ENCODE results near the gene PARM1.

The PARM1 gene, protein sequence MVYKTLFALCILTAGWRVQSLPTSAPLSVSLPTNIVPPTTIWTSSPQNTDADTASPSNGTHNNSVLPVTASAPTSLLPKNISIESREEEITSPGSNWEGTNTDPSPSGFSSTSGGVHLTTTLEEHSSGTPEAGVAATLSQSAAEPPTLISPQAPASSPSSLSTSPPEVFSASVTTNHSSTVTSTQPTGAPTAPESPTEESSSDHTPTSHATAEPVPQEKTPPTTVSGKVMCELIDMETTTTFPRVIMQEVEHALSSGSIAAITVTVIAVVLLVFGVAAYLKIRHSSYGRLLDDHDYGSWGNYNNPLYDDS

DNA sequence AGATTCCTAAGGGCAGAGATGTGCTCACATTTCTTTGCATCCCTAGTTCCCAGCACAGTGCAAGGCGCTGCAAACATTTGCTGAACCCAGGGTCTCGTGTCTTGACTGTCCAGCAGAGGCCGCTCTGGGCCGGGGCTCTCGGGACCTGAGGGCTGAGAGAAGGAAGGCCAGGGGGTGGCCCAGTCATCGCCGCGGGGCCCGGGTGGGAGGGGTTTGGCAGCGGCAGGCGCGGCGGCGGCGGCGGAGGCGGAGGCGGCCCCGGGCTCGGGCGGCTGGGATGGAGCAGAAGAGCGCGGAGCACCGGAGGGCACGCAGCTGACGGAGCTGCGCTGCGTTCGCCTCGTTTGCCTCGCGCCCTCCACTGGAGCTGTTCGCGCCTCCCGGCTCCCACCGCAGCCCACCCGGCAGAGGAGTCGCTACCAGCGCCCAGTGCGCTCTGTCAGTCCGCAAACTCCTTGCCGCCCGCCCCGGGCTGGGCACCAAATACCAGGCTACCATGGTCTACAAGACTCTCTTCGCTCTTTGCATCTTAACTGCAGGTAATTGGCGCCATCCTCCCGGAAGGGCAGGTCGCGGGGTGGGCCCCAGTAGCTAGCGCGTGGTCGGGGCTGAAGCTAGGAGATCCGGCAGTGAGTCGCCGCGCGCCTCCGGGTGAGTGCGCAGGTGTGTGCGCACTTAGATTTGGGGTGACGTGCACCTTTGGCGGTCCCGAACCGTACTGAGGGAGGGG, at the start of gene PARM1:
Gene PARM1 (plus strand): TSS at position 285 of the 730 bp plus-strand sequence. CDS start 212 bp downstream, at position 497.
- Histone ChIP-seq H3K27me3 (replicated peaks; ENCODE audit: control insufficient read depth, insufficient read depth, low read length) (no peaks in the 10 kb centered on the region), H3K4me3 (replicated peaks; ENCODE audit: low read depth, low read length) (peak within 1 kb of the TSS; percentile 87), H3K36me3 (ENCODE audit: control insufficient read depth, insufficient read depth, low read length) (no peaks in the 10 kb centered on the region)
- TF ChIP-seq, protein P1, sequence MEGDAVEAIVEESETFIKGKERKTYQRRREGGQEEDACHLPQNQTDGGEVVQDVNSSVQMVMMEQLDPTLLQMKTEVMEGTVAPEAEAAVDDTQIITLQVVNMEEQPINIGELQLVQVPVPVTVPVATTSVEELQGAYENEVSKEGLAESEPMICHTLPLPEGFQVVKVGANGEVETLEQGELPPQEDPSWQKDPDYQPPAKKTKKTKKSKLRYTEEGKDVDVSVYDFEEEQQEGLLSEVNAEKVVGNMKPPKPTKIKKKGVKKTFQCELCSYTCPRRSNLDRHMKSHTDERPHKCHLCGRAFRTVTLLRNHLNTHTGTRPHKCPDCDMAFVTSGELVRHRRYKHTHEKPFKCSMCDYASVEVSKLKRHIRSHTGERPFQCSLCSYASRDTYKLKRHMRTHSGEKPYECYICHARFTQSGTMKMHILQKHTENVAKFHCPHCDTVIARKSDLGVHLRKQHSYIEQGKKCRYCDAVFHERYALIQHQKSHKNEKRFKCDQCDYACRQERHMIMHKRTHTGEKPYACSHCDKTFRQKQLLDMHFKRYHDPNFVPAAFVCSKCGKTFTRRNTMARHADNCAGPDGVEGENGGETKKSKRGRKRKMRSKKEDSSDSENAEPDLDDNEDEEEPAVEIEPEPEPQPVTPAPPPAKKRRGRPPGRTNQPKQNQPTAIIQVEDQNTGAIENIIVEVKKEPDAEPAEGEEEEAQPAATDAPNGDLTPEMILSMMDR (IDR thresholded peaks at IDR 0.05; ENCODE audit: insufficient read depth, low read length, poor library complexity, severe bottlenecking) = peak; percentile 80
- DNase-seq (ENCODE audit: extremely low read depth, insufficient read length) = peak; percentile 91

DNA sequence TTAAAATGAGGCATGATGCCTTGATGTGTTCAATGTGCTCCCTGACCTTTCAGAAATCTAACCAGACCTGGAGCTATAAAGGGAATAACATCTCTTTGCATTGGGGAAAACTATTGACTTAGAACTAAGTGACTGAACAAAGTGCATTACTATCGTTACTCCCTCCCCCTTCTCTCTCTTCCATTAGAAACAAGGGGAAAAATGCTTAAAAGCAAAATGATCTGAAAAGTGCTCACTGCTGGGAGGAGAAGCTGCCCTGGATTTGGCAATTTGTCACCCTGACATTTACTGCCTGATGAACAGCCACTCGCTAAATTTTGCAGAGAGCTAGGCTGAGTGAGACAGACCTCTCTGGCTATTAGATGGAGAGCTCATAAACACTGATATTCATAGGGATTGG, 48.6 kb upstream of the PARM1 start:
- Histone ChIP-seq H3K27me3 (replicated peaks; ENCODE audit: control insufficient read depth, insufficient read depth, low read length) (no peaks in the 10 kb centered on the region; the same call in 1 of the 2 replicates), H3K36me3 (ENCODE audit: control insufficient read depth, insufficient read depth, low read length) (no peaks in the 10 kb centered on the region), H3K4me3 (replicated peaks; ENCODE audit: low read depth, low read length) (no peak overlapping the region)
- TF ChIP-seq, protein P1 (IDR thresholded peaks at IDR 0.05; ENCODE audit: insufficient read depth, low read length, poor library complexity, severe bottlenecking) = no peak
- DNase-seq (ENCODE audit: extremely low read depth, insufficient read length) = no peak

DNA sequence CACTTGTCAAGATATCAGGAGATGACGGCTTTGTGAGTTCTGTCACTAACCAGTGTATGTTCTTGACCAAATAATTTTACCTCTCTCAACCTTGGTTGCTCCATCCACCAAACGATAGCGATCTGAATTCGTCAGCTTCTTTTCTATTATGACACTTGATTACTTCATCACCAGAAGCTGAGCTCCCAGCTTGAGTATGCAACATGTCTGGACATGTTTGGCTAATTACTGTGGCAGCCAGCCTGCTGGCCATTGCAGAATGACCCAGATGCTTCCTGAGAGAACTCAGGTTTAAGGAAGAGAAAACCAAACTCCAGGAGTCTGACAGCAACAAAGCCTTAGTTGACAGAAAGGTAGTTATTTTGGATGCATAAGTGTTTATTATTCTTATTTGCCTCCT, 46.4 kb upstream of the PARM1 start:
- Histone ChIP-seq H3K27me3 (replicated peaks; ENCODE audit: control insufficient read depth, insufficient read depth, low read length) (no peaks in the 10 kb centered on the region; the same call in 1 of the 2 replicates), H3K36me3 (ENCODE audit: control insufficient read depth, insufficient read depth, low read length) (no peaks in the 10 kb centered on the region), H3K4me3 (replicated peaks; ENCODE audit: low read depth, low read length) (no peak overlapping the region)
- TF ChIP-seq, protein P1 (IDR thresholded peaks at IDR 0.05; ENCODE audit: insufficient read depth, low read length, poor library complexity, severe bottlenecking) = no peak
- no peak for DNase-seq (ENCODE audit: extremely low read depth, insufficient read length)

DNA sequence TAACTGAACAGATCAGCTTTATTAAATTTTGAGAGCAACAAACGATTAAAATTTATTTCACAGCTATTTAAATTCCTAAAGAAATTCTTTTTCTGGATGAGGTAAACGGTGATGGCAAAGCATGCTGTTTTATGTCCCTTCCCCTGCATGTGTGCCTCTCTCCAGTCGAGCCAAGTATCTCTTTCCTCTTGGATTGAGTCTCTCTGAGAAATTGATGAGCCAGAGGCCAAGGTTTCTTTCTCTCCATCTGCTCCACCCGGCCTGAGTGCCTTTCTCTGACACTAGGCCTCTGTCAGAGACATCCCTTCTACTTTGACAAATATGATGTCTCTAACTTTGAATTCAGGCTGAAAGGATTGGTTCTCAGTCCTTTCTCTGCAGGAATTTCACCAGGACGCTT, 42.6 kb upstream of the PARM1 start:
- DNase-seq (ENCODE audit: extremely low read depth, insufficient read length) = no peak
- Histone ChIP-seq H3K36me3 (ENCODE audit: control insufficient read depth, insufficient read depth, low read length) (no peaks in the 10 kb centered on the region), H3K27me3 (replicated peaks; ENCODE audit: control insufficient read depth, insufficient read depth, low read length) (no peaks in the 10 kb centered on the region; the same call in 1 of the 2 replicates), H3K4me3 (replicated peaks; ENCODE audit: low read depth, low read length) (no peak overlapping the region)
- TF ChIP-seq, protein P1 (IDR thresholded peaks at IDR 0.05; ENCODE audit: insufficient read depth, low read length, poor library complexity, severe bottlenecking) = no peak

DNA sequence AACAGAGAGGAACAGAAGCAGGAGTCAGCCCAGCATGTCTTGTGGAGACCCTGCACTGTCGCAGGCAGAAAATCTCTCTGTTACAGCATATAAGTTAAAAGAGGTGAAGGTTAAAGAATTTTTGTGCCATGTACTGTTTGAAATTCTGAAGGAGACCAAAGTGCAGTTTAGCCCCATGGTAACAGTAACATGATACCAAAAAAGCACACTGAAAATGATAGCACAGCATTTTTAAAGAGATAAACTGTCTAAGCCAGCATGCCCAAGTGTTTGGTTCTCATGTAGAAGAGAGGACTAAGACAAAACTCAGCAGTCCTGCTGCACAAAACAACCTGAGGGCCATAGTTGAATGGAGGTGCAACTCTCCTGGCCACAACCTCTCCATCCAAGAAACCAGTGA, 41.9 kb upstream of the PARM1 start:
- Histone ChIP-seq H3K4me3 (replicated peaks; ENCODE audit: low read depth, low read length) (no peak overlapping the region), H3K27me3 (replicated peaks; ENCODE audit: control insufficient read depth, insufficient read depth, low read length) (no peaks in the 10 kb centered on the region; the same call in 1 of the 2 replicates), H3K36me3 (ENCODE audit: control insufficient read depth, insufficient read depth, low read length) (no peaks in the 10 kb centered on the region)
- DNase-seq (ENCODE audit: extremely low read depth, insufficient read length) = no peak
- TF ChIP-seq, protein P1 (IDR thresholded peaks at IDR 0.05; ENCODE audit: insufficient read depth, low read length, poor library complexity, severe bottlenecking) = no peak
